Breast epithelium (tissue), 4 donors: Measurements from ENCODE around the gene THBS3. TPM values are rescaled to one million over a fixed set of nuclear protein-coding genes. Genes with fewer than 3 reads are reported as not detected.

ENCODE experiments used
- DNase-seq, 2 donors: peaks; one replicate each; pipeline ENCODE4 v3.0.0-alpha.2; 2019; ENCODE audit warnings: low spot score in 2 of 2
- H3K27ac ChIP-seq, 2 donors: fragments of 200-600 bp; sonication (generic) in 1 of 2; one replicate each; pipeline ENCODE4 v1.5.1; 2016 to 2019; ENCODE audit warnings: mild to moderate bottlenecking in 1 of 2
- H3K27me3 ChIP-seq, 2 donors: fragments of 200-600 bp; sonication (generic) in 1 of 2; one replicate each; pipeline versions ENCODE4 v1.5.1 to v1.6.0; 2017 to 2019; ENCODE audit warnings: control low read depth in 1 of 2, mild to moderate bottlenecking in 1 of 2
- H3K36me3 ChIP-seq: fragments of 200-600 bp; one replicate; pipeline ENCODE4 v1.5.1; 2019
- H3K4me1 ChIP-seq, 2 donors: fragments of 200-600 bp; sonication (generic); one replicate each; pipeline ENCODE4 v1.5.1; 2016 to 2019; ENCODE audit warnings: control low read depth in 1 of 2
- H3K4me3 ChIP-seq, 3 donors: fragments of 200-600 bp; sonication (generic); 1 replicate in 2 of 3; 2 replicates in 1 of 3; pipeline ENCODE4 v1.5.1; 2016 to 2019; ENCODE audit warnings: mild to moderate bottlenecking in 3 of 3, moderate library complexity in 2 of 3
- H3K9me3 ChIP-seq, 2 donors: fragments of 200-600 bp; sonication (generic) in 1 of 2; one replicate each; pipeline ENCODE4 v1.5.1; 2016 to 2019; ENCODE audit warnings: control low read depth in 1 of 2
- POLR2A ChIP-seq: fragments of 450-650 bp; IDR thresholded peaks from one replicate; pipeline ENCODE4 v1.6.1; 2016; ENCODE audit warnings: antibody characterized with exemption, mild to moderate bottlenecking, moderate library complexity
- POLR2AphosphoS5 ChIP-seq, 3 donors: sonication (generic); formaldehyde crosslinking; IDR thresholded peaks; one replicate each; pipeline ENCODE4 v1.6.1; 2017; ENCODE audit warnings: antibody characterized with exemption in 3 of 3
- intact Hi-C: fragments of 100-400 bp; cut with DNase I; formaldehyde crosslinking; loops from one replicate; pipeline ENCODE4 v1.15.1; 2023; ENCODE audit warnings: low total_unique reads
- total RNA-seq, 3 donors: library from RNA; depleted of rRNA; stranded (reverse); fragments of >200 nt; gene quantifications; one replicate each; pipeline ENCODE4 v1.1.0, GENCODE V29; 2016
- TF ChIP-seq, protein P1 (sequence below), 3 donors: fragments of 450-650 bp; IDR thresholded peaks; one replicate each; pipeline ENCODE4 v1.5.1; 2016 to 2017; ENCODE audit warnings: antibody characterized with exemption in 3 of 3, mild to moderate bottlenecking in 3 of 3, moderate library complexity in 3 of 3

Gene THBS3
- total RNA-seq, 3 donors from 2014 or later: 17.3 to 27.5 (median 25.9) TPM

DNA sequence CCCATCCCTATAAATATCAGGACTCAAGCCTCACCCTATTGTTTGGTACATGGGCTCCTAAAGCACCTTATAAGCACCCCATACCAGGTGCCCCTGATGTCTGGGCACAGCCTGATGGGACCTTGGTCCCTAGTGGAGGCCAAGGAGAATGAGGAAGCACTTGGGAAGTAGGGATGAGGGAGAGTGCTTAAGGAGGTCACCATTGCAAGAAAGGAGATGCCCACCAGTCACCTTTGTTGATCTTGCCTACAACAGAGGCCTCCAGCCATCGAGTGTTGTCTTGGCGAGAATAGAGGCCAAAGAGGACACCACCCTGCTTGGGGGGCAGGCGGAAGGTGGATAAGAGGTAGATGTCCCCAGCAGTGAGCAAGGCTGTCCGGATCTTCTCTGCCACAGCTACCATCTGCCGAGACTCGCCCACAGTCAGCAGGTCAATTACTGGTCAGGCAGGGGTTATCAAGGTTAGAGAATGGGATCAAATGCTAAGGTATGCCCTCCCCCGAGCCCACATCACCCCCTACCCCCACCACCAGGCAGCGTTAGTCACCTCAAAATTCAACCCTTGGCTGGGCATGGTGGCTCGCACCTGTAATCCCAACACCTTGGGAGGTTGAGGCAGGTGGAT is 1.6 kb downstream of the THBS3 start:
- peaks cover 8 to 20% of the 10 kb centered on the region in 2 donors for H3K4me1 ChIP-seq
- H3K36me3 ChIP-seq: no peaks in the 10 kb centered on the region
- H3K27me3 ChIP-seq: no peaks in the 10 kb centered on the region
- TF ChIP-seq, protein P1, sequence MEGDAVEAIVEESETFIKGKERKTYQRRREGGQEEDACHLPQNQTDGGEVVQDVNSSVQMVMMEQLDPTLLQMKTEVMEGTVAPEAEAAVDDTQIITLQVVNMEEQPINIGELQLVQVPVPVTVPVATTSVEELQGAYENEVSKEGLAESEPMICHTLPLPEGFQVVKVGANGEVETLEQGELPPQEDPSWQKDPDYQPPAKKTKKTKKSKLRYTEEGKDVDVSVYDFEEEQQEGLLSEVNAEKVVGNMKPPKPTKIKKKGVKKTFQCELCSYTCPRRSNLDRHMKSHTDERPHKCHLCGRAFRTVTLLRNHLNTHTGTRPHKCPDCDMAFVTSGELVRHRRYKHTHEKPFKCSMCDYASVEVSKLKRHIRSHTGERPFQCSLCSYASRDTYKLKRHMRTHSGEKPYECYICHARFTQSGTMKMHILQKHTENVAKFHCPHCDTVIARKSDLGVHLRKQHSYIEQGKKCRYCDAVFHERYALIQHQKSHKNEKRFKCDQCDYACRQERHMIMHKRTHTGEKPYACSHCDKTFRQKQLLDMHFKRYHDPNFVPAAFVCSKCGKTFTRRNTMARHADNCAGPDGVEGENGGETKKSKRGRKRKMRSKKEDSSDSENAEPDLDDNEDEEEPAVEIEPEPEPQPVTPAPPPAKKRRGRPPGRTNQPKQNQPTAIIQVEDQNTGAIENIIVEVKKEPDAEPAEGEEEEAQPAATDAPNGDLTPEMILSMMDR (IDR thresholded peaks at IDR 0.05): no peak
- TF ChIP-seq POLR2AphosphoS5 (IDR thresholded peaks at IDR 0.05) (no peak), POLR2A (no peak)
- intact Hi-C loops: no loop called here
- H3K27ac ChIP-seq: peak overlapping the region in 1 of 2 donors; percentile 58
- DNase-seq: no peak
- no peak overlapping the region for H3K4me3 ChIP-seq
- H3K9me3 ChIP-seq: no peaks in the 10 kb centered on the region

DNA sequence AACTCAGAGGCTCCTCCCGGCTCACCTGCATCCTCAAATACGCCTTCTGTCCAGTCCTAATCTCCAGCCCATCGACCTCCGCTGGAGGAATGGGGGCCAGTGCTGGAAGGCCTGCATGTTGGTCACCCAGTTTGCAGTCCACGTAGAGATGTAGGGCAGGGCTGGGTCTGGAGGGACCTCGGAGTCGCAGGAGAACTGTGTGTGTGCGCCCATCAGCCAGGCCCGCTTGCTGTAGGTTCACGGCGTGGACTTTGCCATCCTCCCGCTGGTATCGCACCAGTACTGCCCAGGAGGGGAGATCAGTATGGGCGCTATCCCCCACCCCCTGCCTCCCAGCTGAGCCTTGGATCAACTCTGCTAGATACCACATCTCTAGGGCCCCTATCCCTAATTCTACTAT is 2.7 kb downstream of the THBS3 start:
- Histone ChIP-seq H3K9me3 (no peaks in the 10 kb centered on the region), H3K36me3 (no peaks in the 10 kb centered on the region), H3K4me3 (no peak overlapping the region), H3K27me3 (no peaks in the 10 kb centered on the region), H3K27ac (no peak overlapping the region), H3K4me1 (peaks cover 8 to 20% of the 10 kb centered on the region in 2 donors)
- intact Hi-C loops: no loop called here
- DNase-seq: no peak
- TF ChIP-seq, protein P1 (IDR thresholded peaks at IDR 0.05): no peak
- TF ChIP-seq POLR2AphosphoS5 (IDR thresholded peaks at IDR 0.05) (no peak), POLR2A (no peak)

DNA sequence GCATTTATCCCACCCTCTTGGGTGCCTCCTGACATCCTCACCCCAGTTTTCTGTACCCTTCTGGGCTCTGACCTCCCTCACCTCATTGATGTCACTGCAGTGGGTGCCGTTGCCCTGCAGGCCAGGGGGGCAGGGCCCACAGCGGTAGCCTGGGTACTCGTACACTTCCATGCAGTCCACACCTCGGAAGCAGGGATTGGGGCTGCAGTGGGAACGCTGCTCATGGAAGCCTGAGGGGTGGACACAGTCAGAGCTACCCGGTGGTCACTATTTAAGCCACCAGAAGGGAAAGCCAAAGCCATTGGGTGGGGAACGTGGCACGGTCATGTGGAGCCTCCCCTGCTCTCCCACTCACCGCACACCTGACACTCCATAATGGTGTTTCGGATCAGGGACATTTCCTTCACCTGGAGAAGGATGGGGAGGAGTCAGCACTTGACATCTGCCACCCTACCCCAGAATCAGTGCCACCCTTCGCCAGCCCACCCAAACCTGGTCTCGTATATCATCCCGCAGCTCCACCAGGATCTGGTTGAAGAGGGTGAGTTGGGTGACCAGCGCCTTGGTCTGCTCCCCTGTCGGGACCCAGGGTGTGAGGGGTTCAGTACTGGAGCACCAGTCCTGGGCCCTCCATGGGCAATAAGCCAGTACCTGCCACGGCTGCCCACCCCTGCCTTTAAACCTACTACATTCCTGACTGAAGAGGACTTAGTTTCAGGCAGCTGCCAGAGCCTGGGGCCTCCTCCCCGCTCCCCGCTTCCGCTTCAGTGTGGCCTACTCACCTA is 4.8 kb downstream of the THBS3 start:
- Histone ChIP-seq H3K36me3 (no peaks in the 10 kb centered on the region), H3K27ac (no peak overlapping the region), H3K4me1 (peaks cover 8 to 10% of the 10 kb centered on the region in 2 donors), H3K9me3 (no peaks in the 10 kb centered on the region), H3K4me3 (no peak overlapping the region), H3K27me3 (no peaks in the 10 kb centered on the region)
- no peak for DNase-seq
- TF ChIP-seq, protein P1 (IDR thresholded peaks at IDR 0.05): no peak
- TF ChIP-seq POLR2A (no peak), POLR2AphosphoS5 (IDR thresholded peaks at IDR 0.05) (no peak)
- intact Hi-C loops: no loop called here

DNA sequence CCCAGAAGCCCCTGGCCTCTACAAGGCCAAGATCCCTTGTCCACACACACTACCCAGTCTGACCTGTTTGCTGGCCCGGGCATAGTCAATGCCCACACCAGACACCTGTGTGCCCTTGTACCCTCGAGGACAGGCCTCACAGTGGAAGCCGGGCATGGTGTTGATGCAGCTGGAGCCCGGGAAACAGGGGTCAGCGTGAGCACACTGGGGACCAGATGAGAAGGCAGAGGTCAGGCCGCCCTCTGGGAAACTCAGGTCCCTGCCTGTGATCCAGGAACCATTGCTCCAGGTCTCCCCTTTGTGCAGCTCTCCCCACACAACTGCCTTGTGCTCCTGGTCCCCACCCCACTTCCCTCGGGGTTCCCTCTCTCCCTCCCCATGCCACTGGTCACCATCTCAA is 5.5 kb downstream of the THBS3 start:
- no peaks in the 10 kb centered on the region for H3K36me3 ChIP-seq
- intact Hi-C loops: no loop called here
- DNase-seq: no peak

More for the DNA sequence above, 5.5 kb downstream of the THBS3 start:
- Histone ChIP-seq H3K27me3 (no peaks in the 10 kb centered on the region), H3K4me1 (peaks cover 3% of the 10 kb centered on the region in 2 donors), H3K9me3 (no peaks in the 10 kb centered on the region), H3K27ac (no peak overlapping the region), H3K4me3 (no peak overlapping the region)
- TF ChIP-seq POLR2AphosphoS5 (IDR thresholded peaks at IDR 0.05) (no peak), POLR2A (no peak)
- TF ChIP-seq, protein P1 (IDR thresholded peaks at IDR 0.05): no peak
